Thoracic aorta (tissue), 2 donors: ENCODE measurements around the gene ECE1. TPM values are rescaled to one million over a fixed set of nuclear protein-coding genes. Genes with fewer than 3 reads are reported as not detected.
"Not testable (repeated sequence)": the region's sequence is repeated elsewhere in the genome, so short reads cannot be mapped to it uniquely, and the experiment has no call there.

Experiments
- ATAC-seq: fragments of 150-250 bp; one replicate; pipeline ENCODE4 v1.8.0; 2017; ENCODE audit warnings: low read depth; ENCODE audit not compliant: insufficient number of reproducible peaks, low FRiP score
- DNase-seq: peaks from one replicate; pipeline ENCODE4 v3.0.0-alpha.2; 2020; ENCODE audit warnings: low spot score
- H3K27ac ChIP-seq, 2 donors: fragments of 200-600 bp; sonication (generic); 1 replicate in 1 of 2; 2 replicates in 1 of 2; pipeline ENCODE4 v1.5.1; 2016; ENCODE audit warnings: mild to moderate bottlenecking in 2 of 2, moderate library complexity in 2 of 2
- H3K27me3 ChIP-seq: fragments of 200-600 bp; sonication (generic); replicated peaks from 2 replicates; pipeline ENCODE4 v1.6.0; 2016; ENCODE audit warnings: mild to moderate bottlenecking; ENCODE audit not compliant: insufficient read depth
- H3K36me3 ChIP-seq: fragments of 200-600 bp; sonication (generic); one replicate; pipeline ENCODE4 v1.5.1; 2016
- H3K4me1 ChIP-seq, 2 donors: fragments of 200-600 bp; sonication (generic); 1 replicate in 1 of 2; 2 replicates in 1 of 2; pipeline versions ENCODE4 v1.5.1 to v1.6.0; 2016; ENCODE audit warnings: low read depth in 2 of 2, mild to moderate bottlenecking in 1 of 2; ENCODE audit not compliant: control insufficient read depth in 1 of 2
- H3K4me3 ChIP-seq: fragments of 200-600 bp; sonication (generic); 2 replicates; pipeline ENCODE4 v1.5.1; 2016; ENCODE audit warnings: mild to moderate bottlenecking
- H3K9me3 ChIP-seq: fragments of 200-600 bp; sonication (generic); 2 replicates; pipeline ENCODE4 v1.5.1; 2016
- CTCF ChIP-seq: fragments of 200-600 bp; sonication (generic); IDR thresholded peaks from one replicate; pipeline ENCODE4 v1.5.1; 2019; ENCODE audit warnings: antibody characterized with exemption
- total RNA-seq, 2 donors: library from RNA; depleted of rRNA; stranded (reverse); fragments of >200 nt; gene quantifications; one replicate each; pipeline versions ENCODE4 v1.1.0 to v1.2.3, GENCODE V29; 2016

ECE1 gene
- total RNA-seq, 2 donors from 2014 or later: 103 to 124 TPM

GRCh38 chr1:21189421-21189820 is 100.8 kb downstream of the ECE1 start:
- ATAC-seq (no peak), DNase-seq (no peak)
- Histone ChIP-seq H3K4me3 (no peak overlapping the region), H3K27me3 (no peaks in the 10 kb centered on the region), H3K9me3 (no peaks in the 10 kb centered on the region), H3K4me1 (no peaks in the 10 kb centered on the region), H3K27ac (no peak overlapping the region), H3K36me3 (no peaks in the 10 kb centered on the region)
- TF ChIP-seq CTCF: no peak

GRCh38 chr1:21188235-21188634 is 102.0 kb downstream of the ECE1 start:
- no peak for TF ChIP-seq CTCF
- ATAC-seq: no peak

GRCh38 chr1:21185221-21185731 is 105.0 kb downstream of the ECE1 start:
- no peak overlapping the region for H3K27ac ChIP-seq
- H3K9me3 ChIP-seq: no peaks in the 10 kb centered on the region
- H3K4me3 ChIP-seq: no peak overlapping the region
- H3K36me3 ChIP-seq: no peaks in the 10 kb centered on the region
- ATAC-seq (no peak), DNase-seq (no peak)
- no peaks in the 10 kb centered on the region for H3K4me1 ChIP-seq
- no peaks in the 10 kb centered on the region for H3K27me3 ChIP-seq
- no peak for TF ChIP-seq CTCF

More at GRCh38 chr1:21188235-21188634, 102.0 kb downstream of the ECE1 start:
- no peak overlapping the region for H3K4me3 ChIP-seq
- H3K27ac ChIP-seq: no peak overlapping the region
- H3K27me3 ChIP-seq: no peaks in the 10 kb centered on the region
- H3K36me3 ChIP-seq: no peaks in the 10 kb centered on the region
- no peak for DNase-seq
- no peaks in the 10 kb centered on the region for H3K9me3 ChIP-seq
- H3K4me1 ChIP-seq: no peaks in the 10 kb centered on the region

GRCh38 chr1:21184276-21184675 is 106.0 kb downstream of the ECE1 start:
- Histone ChIP-seq H3K27me3 (no peaks in the 10 kb centered on the region), H3K27ac (no peak overlapping the region), H3K36me3 (no peaks in the 10 kb centered on the region), H3K4me3 (no peak overlapping the region), H3K4me1 (no peaks in the 10 kb centered on the region), H3K9me3 (no peaks in the 10 kb centered on the region)
- no peak for DNase-seq
- ATAC-seq: no peak
- TF ChIP-seq CTCF: no peak

- H3K9me3 ChIP-seq: no peaks in the 10 kb centered on the region
- H3K36me3 ChIP-seq: no peaks in the 10 kb centered on the region
- H3K4me1 ChIP-seq: no peaks in the 10 kb centered on the region
- H3K4me3 ChIP-seq: no peak overlapping the region
- ATAC-seq (no peak), DNase-seq (no peak)
- TF ChIP-seq CTCF: no peak
- H3K27me3 ChIP-seq: no peaks in the 10 kb centered on the region
- H3K27ac ChIP-seq: no peak overlapping the region
Observed at GRCh38 chr1:21182181-21182731, 108.0 kb downstream of the ECE1 start.

GRCh38 chr1:21178271-21178670 is 112.0 kb downstream of the ECE1 start:
- not testable (repeated sequence) for DNase-seq

More at GRCh38 chr1:21178271-21178670, 112.0 kb downstream of the ECE1 start:
- not testable (repeated sequence) for H3K9me3 ChIP-seq, ATAC-seq, H3K27ac ChIP-seq, H3K4me3 ChIP-seq, H3K27me3 ChIP-seq, H3K36me3 ChIP-seq
- H3K4me1 ChIP-seq: peaks cover 3 to 14% of the 10 kb centered on the region in 2 donors
